ENCODE results near the gene GNB3. TPM values are rescaled to one million over a fixed set of nuclear protein-coding genes. Genes with fewer than 3 reads are reported as not detected.
A peak's percentile ranks its signal among the peaks of the same experiment; 100 is the strongest.

The GNB3 gene
- total RNA-seq, 1 experiment from 2014 or later = 8.7 TPM

GRCh38 chr12:6829536-6830220, 11.0 kb upstream of the GNB3 start:
- BruUV-seq (replicated peaks) = no TSS peak
- POLR2A ChIA-PET = interaction anchor here (1.5 to 3.6 kb wide), 4 partner anchors 11 to 105 kb away, joined by 3 to 12 read pairs (median 7); partner anchors contain the start of genes CDCA3, GNB3 and USP5
- intact Hi-C loops (cut with micrococcal nuclease) = no loop called here

More at GRCh38 chr12:6829536-6830220, 11.0 kb upstream of the GNB3 start:
- Histone ChIP-seq H3K9me2 (ENCODE audit: insufficient read depth) (no peaks in the 10 kb centered on the region), H3K9me3 (ENCODE audit: control insufficient read depth in 1 of 2, insufficient read depth in 1 of 2, low read depth in 1 of 2, low read length in 2 of 2) (no peaks in the 10 kb centered on the region), H3K4me1 (ENCODE audit: control insufficient read depth in 1 of 2, insufficient read depth in 2 of 2, low read length in 2 of 2) (peaks cover 12 to 31% of the 10 kb centered on the region in 2 experiments), H3K4me3 (replicated peaks in 1 of 2; ENCODE audit: low read depth in 1 of 2, low read length in 2 of 2) (peak overlapping the region; percentile 79 to 95), H3K27me3 (ENCODE audit: insufficient read depth, low read length) (no peaks in the 10 kb centered on the region), H3K9ac (ENCODE audit: low read length) (peak overlapping the region; percentile 99), H3K4me2 (ENCODE audit: low read length) (peak overlapping the region; percentile 87), H2AFZ (ENCODE audit: low read depth, low read length, poor library complexity, severe bottlenecking) (no peak overlapping the region), H3K27ac (ENCODE audit: low read depth, low read length) (peak overlapping the region; percentile 88), H3K79me2 (ENCODE audit: insufficient read depth, low read length) (peaks cover 31% of the 10 kb centered on the region), H3K36me3 (ENCODE audit: control insufficient read depth in 1 of 2, insufficient read depth in 2 of 2, low read length in 2 of 2) (peaks cover 8 to 28% of the 10 kb centered on the region in 2 experiments; a peak in 3 of 4 replicates), H4K20me1 (ENCODE audit: insufficient read depth) (no peaks in the 10 kb centered on the region)
- peak; percentile 63 for DNase-seq (ENCODE audit: low read depth, low spot score)
- no peak for TF ChIP-seq RAD21 (IDR thresholded peaks at IDR 0.05; ENCODE audit: low read depth)
- peak; percentile 84 for TF ChIP-seq POLR2AphosphoS5 (IDR thresholded peaks at IDR 0.05; ENCODE audit: low read depth, low read length)
- TF ChIP-seq, protein P1, sequence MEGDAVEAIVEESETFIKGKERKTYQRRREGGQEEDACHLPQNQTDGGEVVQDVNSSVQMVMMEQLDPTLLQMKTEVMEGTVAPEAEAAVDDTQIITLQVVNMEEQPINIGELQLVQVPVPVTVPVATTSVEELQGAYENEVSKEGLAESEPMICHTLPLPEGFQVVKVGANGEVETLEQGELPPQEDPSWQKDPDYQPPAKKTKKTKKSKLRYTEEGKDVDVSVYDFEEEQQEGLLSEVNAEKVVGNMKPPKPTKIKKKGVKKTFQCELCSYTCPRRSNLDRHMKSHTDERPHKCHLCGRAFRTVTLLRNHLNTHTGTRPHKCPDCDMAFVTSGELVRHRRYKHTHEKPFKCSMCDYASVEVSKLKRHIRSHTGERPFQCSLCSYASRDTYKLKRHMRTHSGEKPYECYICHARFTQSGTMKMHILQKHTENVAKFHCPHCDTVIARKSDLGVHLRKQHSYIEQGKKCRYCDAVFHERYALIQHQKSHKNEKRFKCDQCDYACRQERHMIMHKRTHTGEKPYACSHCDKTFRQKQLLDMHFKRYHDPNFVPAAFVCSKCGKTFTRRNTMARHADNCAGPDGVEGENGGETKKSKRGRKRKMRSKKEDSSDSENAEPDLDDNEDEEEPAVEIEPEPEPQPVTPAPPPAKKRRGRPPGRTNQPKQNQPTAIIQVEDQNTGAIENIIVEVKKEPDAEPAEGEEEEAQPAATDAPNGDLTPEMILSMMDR (IDR thresholded peaks at IDR 0.05 in 2 of 3, conservative IDR thresholded peaks at IDR 0.05 in 1 of 3; ENCODE audit: borderline replicate concordance in 1 of 3, insufficient read depth in 1 of 3, low read depth in 2 of 3, low read length in 2 of 3) = peak in 2 of 3 experiments; percentile 41 to 46; a peak in 3 of 6 replicates
- ChIA-PET RAD21 (ENCODE audit: low non-redundant PET in 1 of 2, low total read pairs in 2 of 2, uncharacterized antibody in 2 of 2, unreplicated experiment in 2 of 2) (no interaction called here), CTCF (interaction anchor here (1.0 to 2.7 kb wide), 5 partner anchors 22 to 259 kb away, joined by 3 to 11 read pairs (median 8); partner anchors contain the start of genes CDCA3, MLF2, PTMS and USP5)
- ATAC-seq = peak; percentile 65

Data from HCT116 (cell line).